Activated T-helper 1 cell treated with Interleukin-2 at 50 U/mL for 16 hours (primary cell): ENCODE data around the gene RAD1.

ENCODE experiments used
- DNase-seq: peaks from one replicate; pipeline ENCODE4 v3.0.0-alpha.2; 2020; ENCODE audit warnings: low read depth

Gene RAD1

DNA sequence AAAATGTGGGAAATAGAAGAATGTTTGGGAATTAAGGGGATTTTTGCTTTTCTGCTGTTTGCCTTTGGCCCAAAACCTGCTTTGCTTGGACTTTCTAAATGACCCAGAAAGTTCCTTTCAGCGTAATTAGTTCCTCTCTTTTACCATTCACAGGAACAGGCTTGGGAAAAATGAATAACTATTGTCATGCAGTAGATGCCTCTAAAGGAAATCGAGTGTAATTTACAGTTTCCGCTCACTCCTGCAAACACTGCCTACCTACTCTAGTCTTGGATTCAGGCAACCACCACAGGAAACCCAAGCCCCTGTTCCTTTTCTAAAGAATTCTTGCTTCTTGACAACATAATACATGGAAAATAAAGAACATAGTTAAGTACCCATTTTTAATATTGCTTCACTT lies 51.4 kb downstream of the RAD1 start:
- no peak for DNase-seq

GRCh38 chr5:34859253-34859652 lies 56.1 kb downstream of the RAD1 start:
- DNase-seq, result no peak

- no peak for DNase-seq
Observed at GRCh38 chr5:34858790-34859189, 56.5 kb downstream of the RAD1 start.

- no peak for DNase-seq
Observed at GRCh38 chr5:34857894-34858293, 57.4 kb downstream of the RAD1 start.

DNA sequence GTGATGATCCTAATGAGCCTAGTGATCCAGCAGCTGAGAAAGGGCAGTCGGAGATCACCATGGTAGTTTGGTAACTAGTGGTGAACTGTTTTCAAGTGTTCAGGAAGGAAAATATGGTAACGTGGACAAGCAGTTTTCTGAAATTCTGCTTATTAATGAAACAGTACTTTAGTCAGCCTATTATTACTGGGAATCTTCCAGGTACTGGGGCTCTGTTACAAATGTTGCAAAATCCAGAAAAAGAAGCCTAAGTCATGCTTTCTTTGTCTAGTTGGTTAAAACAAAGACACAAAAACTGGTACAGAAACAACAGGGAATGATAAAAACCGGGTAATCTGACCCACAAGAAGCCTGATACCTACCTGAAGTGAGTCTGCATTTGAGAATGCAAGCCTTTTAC lies 58.1 kb downstream of the RAD1 start:
- DNase-seq, result no peak
